A549 (cell line): Measurements from ENCODE around the gene FAM171A1.

Source experiments
- CEBPB ChIP-seq, 2 experiments: fragments of >200 bp in 1 of 2; sonication (Bioruptor Twin) in 1 of 2; formaldehyde crosslinking in 1 of 2; IDR thresholded peaks; 2 replicates each; pipeline ENCODE4 v1.6.1; 2012 to 2016
- CTCF ChIP-seq: fragments of >200 bp; sonication (Bioruptor Twin); formaldehyde crosslinking; IDR thresholded peaks from 3 replicates; pipeline ENCODE4 v1.5.1; 2016
- E2F6 ChIP-seq: IDR thresholded peaks from 2 replicates; pipeline ENCODE4 v1.6.1; 2012; ENCODE audit warnings: low read depth, borderline replicate concordance
- EP300 ChIP-seq, 2 experiments: fragments of >200 bp; sonication (Bioruptor Twin); formaldehyde crosslinking; IDR thresholded peaks; 2 replicates in 1 of 2; 3 replicates in 1 of 2; pipeline ENCODE4 v1.6.1; 2016 to 2017
- POLR2AphosphoS2 ChIP-seq: conservative IDR thresholded peaks from 2 replicates; pipeline ENCODE4 v1.6.1; 2012; ENCODE audit warnings: low read length, improper control_type of control experiment, inconsistent platforms
- RAD21 ChIP-seq, 2 experiments: fragments of >200 bp in 1 of 2; sonication (Bioruptor Twin) in 1 of 2; formaldehyde crosslinking in 1 of 2; IDR thresholded peaks in 1 of 2; conservative IDR thresholded peaks in 1 of 2; 2 replicates in 1 of 2; 3 replicates in 1 of 2; pipeline ENCODE4 v1.6.1; 2012 to 2018; ENCODE audit warnings: inconsistent platforms in 1 of 2
- USF2 ChIP-seq: fragments of 450-650 bp; IDR thresholded peaks from 2 replicates; pipeline ENCODE4 v1.6.1; 2014; ENCODE audit warnings: antibody characterized with exemption

GRCh38 chr10:15213461-15213861 is 157.6 kb downstream of the FAM171A1 start:
- no peak for TF ChIP-seq USF2
- TF ChIP-seq RAD21 (conservative IDR thresholded peaks at IDR 0.05 in 1 of 2, IDR thresholded peaks at IDR 0.05 in 1 of 2): no peak
- no peak for TF ChIP-seq EP300 (IDR thresholded peaks at IDR 0.05)
- no peak for TF ChIP-seq E2F6
- no peak for TF ChIP-seq CTCF
- TF ChIP-seq POLR2AphosphoS2: no peak
- no peak for TF ChIP-seq CEBPB (IDR thresholded peaks at IDR 0.05)
